ENCODE data around the gene PGM5.
"Not testable (repeated sequence)": the region's sequence is repeated elsewhere in the genome, so short reads cannot be mapped to it uniquely, and the experiment has no call there.

PGM5 gene

GRCh38 chr9:68356380-68357118 is at the start of gene PGM5:
Gene PGM5 (plus strand): TSS chr9:68356611. CDS start chr9:68357128, 517 bp downstream.
- DNase-seq (ENCODE audit: low spot score): peak; percentile 1

DNA sequence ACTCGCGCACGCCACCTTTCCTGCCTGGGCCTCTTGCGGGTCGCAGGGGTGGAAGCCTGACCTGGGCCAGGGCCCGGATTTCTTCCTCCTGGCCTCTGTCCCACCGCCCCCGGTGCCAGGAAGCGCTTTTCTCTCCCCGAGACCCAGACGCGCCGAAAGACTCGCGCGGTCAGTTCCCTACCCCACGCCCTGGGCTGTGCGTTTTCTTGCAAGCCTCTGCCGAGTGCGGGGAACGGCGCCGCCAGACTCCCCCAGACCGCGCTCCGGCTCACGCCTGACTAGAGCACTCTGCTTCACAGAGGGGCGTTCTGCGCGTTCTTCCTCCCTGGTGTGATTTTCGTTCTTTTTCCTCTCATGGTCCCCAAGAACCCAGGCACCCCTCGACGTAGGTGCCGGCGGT is 49.3 kb upstream of the PGM5 start:
- DNase-seq (ENCODE audit: low spot score): not testable (repeated sequence)

- not testable (repeated sequence) for DNase-seq (ENCODE audit: low spot score)
Measured at GRCh38 chr9:68307654-68308053, 48.8 kb upstream of the PGM5 start.

DNA sequence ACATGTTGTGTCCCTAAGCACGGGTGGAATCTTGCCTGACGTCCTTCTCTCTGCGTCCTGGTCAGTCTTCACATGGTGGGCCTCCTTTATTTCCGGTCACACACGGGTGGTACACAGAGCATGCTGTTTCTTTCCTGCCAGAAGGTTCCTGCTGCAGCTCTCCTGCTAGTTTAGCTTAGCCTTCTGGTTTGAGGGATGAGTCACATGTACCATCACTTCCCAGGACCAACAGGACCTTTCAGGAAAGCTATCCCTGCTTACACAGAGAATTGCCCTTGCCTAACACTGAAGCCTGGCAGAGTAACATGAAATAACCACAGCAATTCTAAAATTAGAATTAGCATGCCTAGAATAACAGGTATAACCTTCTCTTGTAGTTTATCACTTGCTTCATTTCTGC is 45.2 kb upstream of the PGM5 start:
- not testable (repeated sequence) for DNase-seq (ENCODE audit: low spot score)

- DNase-seq (ENCODE audit: low spot score): not testable (repeated sequence)
Measured at GRCh38 chr9:68318209-68318608, 38.2 kb upstream of the PGM5 start.

- DNase-seq (ENCODE audit: low spot score): not testable (repeated sequence)
Measured at GRCh38 chr9:68323749-68324148, 32.7 kb upstream of the PGM5 start.

- DNase-seq (ENCODE audit: low spot score): not testable (repeated sequence)
Measured at GRCh38 chr9:68324518-68324917, 31.9 kb upstream of the PGM5 start.

- not testable (repeated sequence) for DNase-seq (ENCODE audit: low spot score)
Measured at GRCh38 chr9:68329106-68329505, 27.3 kb upstream of the PGM5 start.

DNA sequence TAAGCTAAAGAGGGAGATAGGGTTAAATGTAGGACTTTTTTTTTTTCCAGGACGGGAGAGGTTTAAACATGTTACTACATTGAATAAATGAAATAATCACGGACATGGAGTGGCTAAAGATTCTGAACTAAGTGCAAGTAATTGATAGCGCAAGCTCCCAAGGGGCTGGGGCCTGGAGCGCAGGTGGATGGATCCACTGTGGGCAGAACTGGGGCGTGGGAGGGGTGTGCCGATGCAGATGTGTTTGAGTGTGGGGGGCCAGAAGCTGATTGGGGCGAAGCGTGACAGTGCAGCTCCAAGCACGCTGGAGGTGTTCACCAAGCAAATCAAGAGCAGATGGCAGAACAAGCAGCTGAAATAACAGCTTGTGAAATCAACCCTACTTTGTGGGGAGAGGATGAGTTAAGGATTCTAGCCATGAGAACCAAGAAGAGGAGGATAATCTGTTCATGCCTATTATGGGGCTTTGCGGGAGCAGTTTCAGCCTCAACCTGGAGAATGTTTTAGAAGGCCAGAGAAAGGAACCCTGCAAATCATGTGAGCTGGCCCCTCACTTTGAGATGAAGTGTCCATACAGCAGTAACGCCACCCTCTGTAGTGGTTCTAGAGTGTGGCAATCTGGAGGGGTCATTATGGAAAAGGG is 25.8 kb upstream of the PGM5 start:
- DNase-seq (ENCODE audit: low spot score): not testable (repeated sequence)

- not testable (repeated sequence) for DNase-seq (ENCODE audit: low spot score)
Measured at GRCh38 chr9:68332122-68332521, 24.3 kb upstream of the PGM5 start.

DNA sequence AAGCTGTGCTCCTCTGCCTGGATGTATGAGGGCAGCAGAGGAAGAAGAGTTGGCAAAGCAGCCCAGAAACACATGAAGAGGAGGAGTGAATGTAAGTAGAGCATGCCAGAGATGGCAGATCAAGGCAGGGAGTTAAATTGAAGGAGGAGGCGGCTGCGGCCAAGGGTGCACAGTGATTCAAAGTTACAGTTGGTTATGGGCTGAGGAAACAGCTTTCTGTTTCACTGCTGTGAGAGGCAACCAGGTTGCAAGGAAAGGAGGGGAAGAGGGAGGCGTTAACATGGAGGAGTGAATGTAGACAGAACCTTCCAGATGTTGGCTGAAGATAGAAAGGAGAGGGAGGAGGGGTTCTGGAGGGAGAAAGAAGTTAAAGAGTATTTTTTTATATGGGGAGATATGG is 20.5 kb upstream of the PGM5 start:
- DNase-seq (ENCODE audit: low spot score): not testable (repeated sequence)

GRCh38 chr9:68336639-68337339 is 19.6 kb upstream of the PGM5 start:
- not testable (repeated sequence) for DNase-seq (ENCODE audit: low spot score)

- not testable (repeated sequence) for DNase-seq (ENCODE audit: low spot score)
Measured at GRCh38 chr9:68338000-68338399, 18.4 kb upstream of the PGM5 start.

DNA sequence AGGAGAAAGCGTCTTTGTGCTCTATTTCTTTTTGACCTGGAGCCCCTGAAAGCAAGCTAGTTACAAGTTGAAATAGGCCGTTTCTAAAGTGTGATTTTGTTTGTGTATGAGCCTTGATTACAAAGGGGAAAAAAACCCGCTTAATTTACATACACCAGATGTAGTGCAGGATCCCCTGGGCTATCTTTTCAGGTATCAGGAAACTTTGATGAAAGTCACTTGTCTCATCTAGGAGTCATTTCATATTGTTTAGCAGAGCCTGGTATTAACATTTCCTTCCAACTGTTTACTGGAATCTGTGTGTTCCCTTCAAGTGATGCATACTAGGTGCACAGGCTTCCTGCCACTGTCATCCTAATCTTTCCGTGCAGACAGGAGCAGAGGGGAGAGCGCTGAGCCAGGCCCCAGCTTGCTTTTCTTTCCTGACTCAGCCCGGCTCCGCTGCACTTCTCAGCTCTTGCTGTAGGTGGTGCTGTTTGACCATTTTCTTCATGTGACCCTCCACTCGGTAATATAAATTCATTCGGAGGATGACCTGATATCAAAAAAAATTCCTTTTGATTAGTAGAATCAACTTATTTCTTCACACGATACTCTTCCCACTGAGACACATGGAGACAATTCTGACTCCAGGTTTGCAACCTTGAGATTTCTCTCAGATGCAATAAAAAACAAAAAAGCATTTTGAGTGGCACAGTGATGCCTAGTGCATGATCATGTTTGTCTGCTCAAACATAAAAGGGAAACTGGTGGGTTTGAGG is 14.0 kb upstream of the PGM5 start:
- not testable (repeated sequence) for DNase-seq (ENCODE audit: low spot score)

- DNase-seq (ENCODE audit: low spot score): not testable (repeated sequence)
Measured at GRCh38 chr9:68343242-68343641, 13.2 kb upstream of the PGM5 start.

DNA sequence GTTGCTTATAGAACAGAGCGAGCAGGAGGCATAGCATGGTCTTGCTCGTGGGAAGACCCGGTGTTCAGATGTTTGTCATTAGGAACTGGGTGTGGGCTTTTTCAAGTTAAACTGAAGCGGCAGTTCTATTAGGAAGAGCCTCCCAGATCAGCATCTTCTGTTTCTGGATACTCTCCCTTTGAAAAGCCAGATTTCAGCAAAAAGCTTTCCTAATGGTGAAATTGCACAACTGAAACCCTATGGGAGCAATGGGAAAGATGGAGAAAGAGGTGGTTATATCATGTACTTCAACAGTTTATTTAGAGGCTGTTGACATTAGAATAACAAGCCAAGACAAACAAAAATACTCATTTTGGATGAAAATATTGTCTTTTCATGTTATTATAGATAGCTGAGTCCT is 12.4 kb upstream of the PGM5 start:
- not testable (repeated sequence) for DNase-seq (ENCODE audit: low spot score)

DNA sequence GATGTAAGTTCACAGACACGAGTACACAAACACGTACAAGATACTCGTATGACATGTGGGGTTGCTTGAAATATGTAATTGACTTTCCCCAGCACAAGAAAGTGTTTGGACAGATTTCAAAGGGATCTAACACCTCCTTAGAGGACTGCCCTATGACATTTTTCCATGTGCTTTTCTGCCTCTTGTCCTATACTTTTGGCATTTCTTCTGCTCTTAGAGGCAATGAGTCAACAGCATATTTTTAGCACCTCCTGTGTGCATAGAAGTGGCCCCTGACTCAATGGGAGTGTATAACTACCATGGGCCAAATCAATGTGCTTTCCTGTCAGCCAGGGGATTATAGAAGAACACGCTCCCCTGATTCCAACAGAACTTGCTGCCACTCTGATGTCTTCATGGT is 4.7 kb upstream of the PGM5 start:
- DNase-seq (ENCODE audit: low spot score): not testable (repeated sequence)

DNA sequence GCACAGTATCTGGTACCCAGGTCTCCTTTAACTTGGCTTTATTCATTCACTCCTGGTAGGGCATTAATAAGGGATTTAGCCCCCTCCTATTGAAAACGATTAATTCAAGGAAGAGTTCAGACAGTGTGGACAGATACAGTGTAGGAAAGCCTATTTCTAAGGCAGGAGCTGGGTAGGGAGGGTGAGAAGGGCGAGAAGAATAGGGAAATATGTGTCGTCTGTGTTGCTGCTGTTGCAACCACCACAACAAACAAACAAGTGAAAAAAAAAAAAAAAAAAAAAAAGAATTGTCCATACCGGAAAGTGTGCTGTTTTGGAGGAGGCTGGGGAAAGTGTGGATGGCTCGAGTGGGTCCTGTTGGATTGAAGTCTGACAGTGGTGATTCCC is 425 bp upstream of the PGM5 start:
- peak; percentile 0 for DNase-seq (ENCODE audit: low spot score)

DNA sequence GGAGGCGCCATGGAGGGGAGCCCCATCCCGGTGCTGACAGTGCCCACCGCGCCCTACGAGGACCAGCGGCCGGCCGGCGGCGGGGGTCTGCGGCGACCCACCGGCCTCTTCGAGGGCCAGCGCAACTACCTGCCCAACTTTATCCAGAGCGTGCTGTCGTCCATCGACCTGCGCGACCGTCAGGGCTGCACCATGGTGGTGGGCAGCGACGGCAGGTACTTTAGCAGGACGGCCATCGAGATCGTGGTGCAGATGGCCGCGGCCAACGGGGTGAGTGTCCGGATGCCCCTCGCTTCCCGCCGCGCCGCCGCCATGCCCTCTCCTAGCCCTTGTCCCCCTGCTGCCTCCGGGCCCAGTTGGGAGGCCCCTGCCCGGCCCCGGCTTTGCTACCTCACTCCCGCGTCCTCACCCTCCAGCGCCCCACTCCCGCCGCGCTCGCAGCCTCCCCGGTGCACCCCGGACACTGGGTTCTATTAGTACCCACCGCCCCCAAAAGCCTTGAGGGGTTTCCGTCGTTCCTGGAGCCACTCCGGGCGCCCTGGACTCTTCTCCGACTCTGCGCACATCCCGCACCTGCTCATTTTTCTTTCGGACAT is 806 bp downstream of the PGM5 start:
- peak; percentile 0 for DNase-seq (ENCODE audit: low spot score)

GRCh38 chr9:68366933-68367547 is 10.6 kb downstream of the PGM5 start:
- not testable (repeated sequence) for DNase-seq (ENCODE audit: low spot score)

GRCh38 chr9:68375789-68376188 is 19.4 kb downstream of the PGM5 start:
- not testable (repeated sequence) for DNase-seq (ENCODE audit: low spot score)

All from HuH-7.5 (cell line).